OCI-LY1 (cell line): ENCODE measurements around the gene SUPT4H1.

Source experiments
- H2AFZ ChIP-seq: fragments of 200-600 bp; sonication (generic), shearing (Covaris generic); 2 replicates; pipeline ENCODE4 v1.6.0; 2014; ENCODE audit warnings: antibody characterized with exemption, mild to moderate bottlenecking, low read length
- H3F3A ChIP-seq: fragments of 200-600 bp; sonication (generic), shearing (Covaris generic); 2 replicates; pipeline ENCODE4 v1.6.0; 2014; ENCODE audit warnings: mild to moderate bottlenecking, antibody characterized with exemption, low read length, moderate library complexity; ENCODE audit not compliant: insufficient read depth
- H3K27ac ChIP-seq: fragments of 200-600 bp; sonication (generic); 2 replicates; pipeline ENCODE4 v1.5.1; 2014; ENCODE audit warnings: low read length, mixed run types, mild to moderate bottlenecking, low read depth; ENCODE audit not compliant: poor library complexity, severe bottlenecking
- H3K27me3 ChIP-seq: fragments of 200-600 bp; sonication (generic); 2 replicates; pipeline ENCODE4 v1.6.0; 2014; ENCODE audit warnings: antibody characterized with exemption, mild to moderate bottlenecking, low read length, moderate library complexity; ENCODE audit not compliant: insufficient read depth
- H3K36me3 ChIP-seq: fragments of 200-600 bp; sonication (generic); 2 replicates; pipeline ENCODE4 v1.6.1; 2014; ENCODE audit warnings: mild to moderate bottlenecking, antibody characterized with exemption, low read length, moderate library complexity, mixed read lengths; ENCODE audit not compliant: insufficient read depth
- H3K4me1 ChIP-seq: fragments of 200-600 bp; sonication (generic); 2 replicates; pipeline ENCODE4 v1.5.1; 2014; ENCODE audit warnings: mild to moderate bottlenecking, low read length, moderate library complexity; ENCODE audit not compliant: insufficient read depth, severe bottlenecking
- H3K4me2 ChIP-seq: fragments of 200-600 bp; sonication (generic), shearing (Covaris generic); 2 replicates; pipeline ENCODE4 v1.6.1; 2014; ENCODE audit warnings: low read length
- H3K4me3 ChIP-seq: fragments of 200-600 bp; sonication (generic); 2 replicates; pipeline ENCODE4 v1.5.1; 2014; ENCODE audit warnings: low read length, low read depth, mild to moderate bottlenecking, mixed read lengths; ENCODE audit not compliant: poor library complexity, severe bottlenecking
- H3K79me2 ChIP-seq: fragments of 200-600 bp; shearing (Covaris generic); 2 replicates; pipeline ENCODE4 v1.6.1; 2016; ENCODE audit warnings: mixed run types, low read length, mixed read lengths; ENCODE audit not compliant: insufficient read depth
- H3K9ac ChIP-seq: fragments of 200-600 bp; sonication (generic), shearing (Covaris generic); 2 replicates; pipeline ENCODE4 v1.6.1; 2014; ENCODE audit warnings: mild to moderate bottlenecking, low read length, mixed read lengths
- H3K9me2 ChIP-seq: fragments of 200-600 bp; sonication (generic), shearing (Covaris generic); 2 replicates; pipeline ENCODE4 v1.6.1; 2014; ENCODE audit warnings: low read depth, mild to moderate bottlenecking, low read length, mixed read lengths
- H3K9me3 ChIP-seq: fragments of 200-600 bp; shearing (Covaris generic); 2 replicates; pipeline ENCODE4 v1.6.1; 2014; ENCODE audit warnings: low read length, mixed read lengths
- H4K20me1 ChIP-seq: fragments of 200-600 bp; sonication (generic), shearing (Covaris generic); 2 replicates; pipeline ENCODE4 v1.6.0; 2016; ENCODE audit warnings: mild to moderate bottlenecking, low read length; ENCODE audit not compliant: insufficient read depth
- EZH2 ChIP-seq: fragments of 200-600 bp; sonication (generic), shearing (Covaris generic); IDR thresholded peaks from 2 replicates; pipeline ENCODE4 v1.8.0; 2017; ENCODE audit warnings: borderline replicate concordance, mixed run types, mild to moderate bottlenecking, antibody characterized with exemption, low read length, moderate library complexity, mixed read lengths
- TF ChIP-seq, protein P1 (sequence below): fragments of 200-600 bp; sonication (generic), shearing (Covaris generic); IDR thresholded peaks from 2 replicates; pipeline ENCODE4 v1.5.1; 2017; ENCODE audit warnings: mild to moderate bottlenecking, antibody characterized with exemption, low read length, moderate library complexity, mixed read lengths

SUPT4H1 gene

DNA sequence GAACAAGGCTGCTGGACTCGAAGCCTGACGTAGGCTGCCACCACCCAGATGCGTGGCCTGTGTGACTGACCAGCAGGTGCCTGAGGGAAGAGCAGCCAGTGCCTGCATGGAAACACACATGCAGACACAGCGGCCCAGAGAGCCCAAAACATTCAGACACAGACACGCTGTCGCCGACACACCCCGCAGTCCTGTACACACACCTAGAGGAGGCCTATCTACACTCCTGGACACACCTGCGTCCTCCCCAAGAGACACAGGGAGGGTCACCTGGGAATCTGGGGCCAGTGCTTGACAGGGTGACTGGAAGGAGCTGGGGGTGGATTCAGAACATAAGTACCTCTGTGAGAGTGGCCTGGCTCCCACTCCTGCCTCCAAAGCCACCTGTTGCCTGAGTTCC lies 17.3 kb downstream of the SUPT4H1 start:
- H3K4me3 ChIP-seq, result peak overlapping the region; percentile 99
- H3K27ac ChIP-seq, result peak overlapping the region; percentile 99
- H3K4me1 ChIP-seq, result peaks cover 79% of the 10 kb centered on the region
- H4K20me1 ChIP-seq, result no peaks in the 10 kb centered on the region
- no peaks in the 10 kb centered on the region for H3K9me3 ChIP-seq
- peaks cover 26% of the 10 kb centered on the region for H3F3A ChIP-seq
- no peak overlapping the region for H2AFZ ChIP-seq
- no peak for TF ChIP-seq EZH2
- TF ChIP-seq, protein P1, sequence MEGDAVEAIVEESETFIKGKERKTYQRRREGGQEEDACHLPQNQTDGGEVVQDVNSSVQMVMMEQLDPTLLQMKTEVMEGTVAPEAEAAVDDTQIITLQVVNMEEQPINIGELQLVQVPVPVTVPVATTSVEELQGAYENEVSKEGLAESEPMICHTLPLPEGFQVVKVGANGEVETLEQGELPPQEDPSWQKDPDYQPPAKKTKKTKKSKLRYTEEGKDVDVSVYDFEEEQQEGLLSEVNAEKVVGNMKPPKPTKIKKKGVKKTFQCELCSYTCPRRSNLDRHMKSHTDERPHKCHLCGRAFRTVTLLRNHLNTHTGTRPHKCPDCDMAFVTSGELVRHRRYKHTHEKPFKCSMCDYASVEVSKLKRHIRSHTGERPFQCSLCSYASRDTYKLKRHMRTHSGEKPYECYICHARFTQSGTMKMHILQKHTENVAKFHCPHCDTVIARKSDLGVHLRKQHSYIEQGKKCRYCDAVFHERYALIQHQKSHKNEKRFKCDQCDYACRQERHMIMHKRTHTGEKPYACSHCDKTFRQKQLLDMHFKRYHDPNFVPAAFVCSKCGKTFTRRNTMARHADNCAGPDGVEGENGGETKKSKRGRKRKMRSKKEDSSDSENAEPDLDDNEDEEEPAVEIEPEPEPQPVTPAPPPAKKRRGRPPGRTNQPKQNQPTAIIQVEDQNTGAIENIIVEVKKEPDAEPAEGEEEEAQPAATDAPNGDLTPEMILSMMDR, result no peak
- peaks cover 8% of the 10 kb centered on the region for H3K79me2 ChIP-seq
- peak overlapping the region; percentile 97 for H3K4me2 ChIP-seq
- no peaks in the 10 kb centered on the region for H3K27me3 ChIP-seq
- peaks cover 31% of the 10 kb centered on the region for H3K36me3 ChIP-seq
- H3K9ac ChIP-seq, result peak overlapping the region; percentile 99
- H3K9me2 ChIP-seq, result no peaks in the 10 kb centered on the region

DNA sequence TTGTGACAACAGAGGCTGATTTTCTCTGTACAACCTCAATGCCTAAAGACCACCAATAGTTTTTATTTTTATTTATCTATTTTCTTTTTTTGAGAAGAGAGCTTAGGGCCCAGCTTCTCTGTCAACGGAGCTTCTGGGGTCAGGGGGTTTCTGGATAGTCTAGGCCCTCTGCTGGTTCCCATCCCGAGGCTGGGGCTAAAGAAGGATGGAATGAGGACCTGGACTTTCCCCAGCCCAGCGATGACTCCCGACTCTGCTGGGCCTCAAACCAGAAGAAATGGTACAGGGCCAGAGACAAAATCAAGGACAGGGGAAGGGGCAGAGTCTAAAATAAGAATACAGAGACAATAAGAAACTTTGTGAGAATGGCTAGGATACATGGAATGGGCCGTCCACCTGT lies 17.7 kb downstream of the SUPT4H1 start:
- H3K36me3 ChIP-seq, result peaks cover 27% of the 10 kb centered on the region
- TF ChIP-seq EZH2, result no peak
- TF ChIP-seq, protein P1, result no peak
- peak overlapping the region; percentile 99 for H3K9ac ChIP-seq
- H3K79me2 ChIP-seq, result peaks cover 8% of the 10 kb centered on the region
- H3K9me2 ChIP-seq, result no peaks in the 10 kb centered on the region
- no peaks in the 10 kb centered on the region for H4K20me1 ChIP-seq
- no peaks in the 10 kb centered on the region for H3K27me3 ChIP-seq
- H3K4me1 ChIP-seq, result peaks cover 79% of the 10 kb centered on the region
- H3K4me3 ChIP-seq, result peak overlapping the region; percentile 99
- H3F3A ChIP-seq, result peaks cover 27% of the 10 kb centered on the region
- H3K4me2 ChIP-seq, result peak overlapping the region; percentile 97
- H3K9me3 ChIP-seq, result no peaks in the 10 kb centered on the region
- H3K27ac ChIP-seq, result peak overlapping the region; percentile 99
- no peak overlapping the region for H2AFZ ChIP-seq

DNA sequence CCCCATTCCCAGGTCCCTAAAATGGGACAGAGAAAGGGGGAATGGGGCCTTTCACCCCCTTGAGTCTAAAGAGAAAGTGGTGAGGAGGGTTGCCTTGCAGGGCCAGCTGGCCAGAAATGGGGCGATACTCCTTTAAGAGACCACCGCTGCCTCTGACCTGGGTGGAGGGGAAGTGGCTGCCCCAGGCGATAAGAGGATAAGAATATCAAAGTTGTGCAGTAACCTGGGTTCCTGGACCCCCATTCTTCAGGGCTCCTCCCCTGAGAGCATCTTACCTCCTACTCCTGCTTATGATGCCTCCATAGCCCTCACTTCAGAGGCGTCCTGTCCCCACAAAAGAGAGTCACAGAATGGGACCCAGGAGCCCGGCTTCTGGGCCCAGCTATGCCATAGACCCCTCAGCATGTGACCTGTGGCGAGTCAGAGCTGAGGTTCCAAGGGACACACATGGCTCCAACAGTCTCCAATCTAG lies 18.2 kb downstream of the SUPT4H1 start:
- H3K4me2 ChIP-seq, result peak overlapping the region; percentile 97
- peaks cover 8% of the 10 kb centered on the region for H3K79me2 ChIP-seq
- H3K4me1 ChIP-seq, result peaks cover 79% of the 10 kb centered on the region
- no peaks in the 10 kb centered on the region for H3K9me2 ChIP-seq
- peak overlapping the region; percentile 99 for H3K4me3 ChIP-seq
- no peak overlapping the region for H2AFZ ChIP-seq
- H3K9me3 ChIP-seq, result no peaks in the 10 kb centered on the region
- H3K9ac ChIP-seq, result peak overlapping the region; percentile 99
- peaks cover 32% of the 10 kb centered on the region for H3F3A ChIP-seq
- H3K36me3 ChIP-seq, result peaks cover 26% of the 10 kb centered on the region
- TF ChIP-seq, protein P1, result no peak
- TF ChIP-seq EZH2, result no peak
- H3K27ac ChIP-seq, result peak overlapping the region; percentile 99
- no peaks in the 10 kb centered on the region for H3K27me3 ChIP-seq
- H4K20me1 ChIP-seq, result no peaks in the 10 kb centered on the region
